Neural progenitor cell (in vitro differentiated cells): ENCODE data around the gene EHBP1. TPM values are rescaled to one million over a fixed set of nuclear protein-coding genes. Genes with fewer than 3 reads are reported as not detected.

Experiments
- DNase-seq: peaks from one replicate; pipeline ENCODE4 v3.0.0-alpha.2; 2016; ENCODE audit warnings: low spot score
- H2AFZ ChIP-seq: fragments of 200-600 bp; sonication (generic); replicated peaks from 2 replicates; pipeline ENCODE4 v1.6.1; 2016; ENCODE audit warnings: antibody characterized with exemption
- H3F3A ChIP-seq: fragments of 200-600 bp; sonication (generic); 2 replicates; pipeline ENCODE4 v1.6.1; 2016; ENCODE audit warnings: antibody characterized with exemption, low read depth
- H3K27ac ChIP-seq: fragments of 200-600 bp; sonication (generic); 2 replicates; pipeline ENCODE4 v1.5.1; 2016; ENCODE audit warnings: mild to moderate bottlenecking
- H3K27me3 ChIP-seq: fragments of 200-600 bp; sonication (generic); 2 replicates; pipeline ENCODE4 v1.6.1; 2016; ENCODE audit warnings: mild to moderate bottlenecking, moderate library complexity
- H3K36me3 ChIP-seq: fragments of 200-600 bp; sonication (generic); 2 replicates; pipeline ENCODE4 v1.5.1; 2016
- H3K4me1 ChIP-seq: fragments of 200-600 bp; sonication (generic); 2 replicates; pipeline ENCODE4 v1.6.1; 2016; ENCODE audit warnings: mixed run types
- H3K4me2 ChIP-seq: fragments of 200-600 bp; sonication (generic); 2 replicates; pipeline ENCODE4 v1.6.1; 2016
- H3K4me3 ChIP-seq: fragments of 200-600 bp; sonication (generic); 2 replicates; pipeline ENCODE4 v1.5.1; 2016
- H3K79me2 ChIP-seq: fragments of 200-600 bp; sonication (generic); 2 replicates; pipeline ENCODE4 v1.6.1; 2016; ENCODE audit warnings: low read depth
- H3K9ac ChIP-seq: fragments of 200-600 bp; sonication (generic); 2 replicates; pipeline ENCODE4 v1.6.1; 2016
- H3K9me3 ChIP-seq: fragments of 200-600 bp; sonication (generic); 2 replicates; pipeline ENCODE4 v1.5.1; 2016; ENCODE audit warnings: low read depth
- H4K20me1 ChIP-seq: fragments of 200-600 bp; sonication (generic); 2 replicates; pipeline ENCODE4 v1.6.1; 2016; ENCODE audit warnings: low read depth
- H3K27ac Mint-ChIP-seq: 3 replicates; pipeline ENCODE4 v1.8.0; 2021; ENCODE audit warnings: mixed read lengths
- H3K27me3 Mint-ChIP-seq: 2 replicates; pipeline ENCODE4 v1.8.0; 2022; ENCODE audit warnings: low read depth, mild to moderate bottlenecking, inconsistent platforms, moderate library complexity, mixed read lengths; ENCODE audit not compliant: insufficient read depth
- H3K36me3 Mint-ChIP-seq: 3 replicates; pipeline ENCODE4 v1.8.0; 2021; ENCODE audit warnings: mixed read lengths
- H3K4me1 Mint-ChIP-seq: 3 replicates; pipeline ENCODE4 v1.8.0; 2021; ENCODE audit warnings: mixed read lengths
- H3K4me3 Mint-ChIP-seq: 3 replicates; pipeline ENCODE4 v1.8.0; 2021; ENCODE audit warnings: mild to moderate bottlenecking, moderate library complexity, mixed read lengths
- H3K9me3 Mint-ChIP-seq: 3 replicates; pipeline ENCODE4 v1.8.0; 2020; ENCODE audit warnings: mixed read lengths
- EZH2 ChIP-seq: fragments of 200-600 bp; sonication (generic); IDR thresholded peaks from 2 replicates; pipeline ENCODE4 v1.6.1; 2017; ENCODE audit warnings: antibody characterized with exemption, mild to moderate bottlenecking, moderate library complexity
- EZH2phosphoT487 ChIP-seq: fragments of 200-600 bp; sonication (generic); IDR thresholded peaks from 2 replicates; pipeline ENCODE4 v1.6.1; 2017; ENCODE audit warnings: antibody characterized with exemption
- total RNA-seq: library from RNA; depleted of rRNA; stranded (reverse); fragments of >200 nt; gene quantifications from 2 replicates; pipeline ENCODE4 v1.2.3, GENCODE V29; 2015; ENCODE audit warnings: low replicate concordance
- TF ChIP-seq, protein P1 (sequence below): fragments of 200-600 bp; sonication (generic); IDR thresholded peaks from 2 replicates; pipeline ENCODE4 v1.5.1; 2017; ENCODE audit warnings: antibody characterized with exemption, mild to moderate bottlenecking

The EHBP1 gene
- total RNA-seq, 1 donor from 2014 or later: 65.8 TPM

DNA sequence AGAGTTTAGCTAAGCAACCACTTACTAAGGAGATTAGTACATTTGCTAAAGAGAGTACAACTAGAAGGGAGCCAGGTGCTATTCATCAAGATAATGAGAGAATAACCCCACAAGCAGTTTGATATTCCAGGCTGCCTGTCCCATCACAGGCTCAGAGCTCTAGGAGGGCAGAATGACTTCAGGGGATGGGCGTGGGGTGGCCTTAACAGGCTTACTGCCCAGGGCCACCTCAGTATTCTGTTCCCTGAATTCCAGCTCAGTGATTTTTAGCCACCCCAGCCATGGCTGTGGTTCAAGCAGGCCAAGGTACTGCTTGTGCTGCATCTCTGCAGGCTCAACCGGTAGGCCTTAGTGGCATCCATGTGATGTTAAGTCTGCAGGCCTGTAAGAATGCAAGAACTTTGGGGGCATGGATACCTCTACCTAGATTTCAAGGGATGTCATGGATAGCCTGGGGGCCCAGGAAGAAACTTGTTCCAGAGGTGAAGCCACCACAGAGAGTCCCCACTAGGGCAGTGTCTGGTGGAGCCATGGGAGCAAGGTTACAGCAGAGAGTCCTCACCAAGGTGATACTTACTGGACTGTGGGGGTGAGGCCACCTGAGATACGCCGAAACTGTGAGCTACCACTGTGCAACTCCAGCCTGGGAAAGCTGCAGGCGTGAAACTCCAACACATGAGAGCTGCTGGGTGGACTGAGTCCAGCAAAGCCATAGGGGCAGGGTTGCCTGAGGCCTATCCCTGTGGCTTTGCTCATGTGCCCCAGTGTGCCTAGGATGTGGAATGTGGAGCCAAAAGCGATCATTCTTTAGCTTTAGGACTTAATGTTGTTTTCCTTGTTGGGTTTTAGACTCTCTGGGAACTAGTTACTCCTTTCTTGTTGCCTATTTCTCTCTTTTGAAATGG, 107.7 kb downstream of the EHBP1 start:
- no peak overlapping the region for H3K4me3 ChIP-seq
- TF ChIP-seq, protein P1, sequence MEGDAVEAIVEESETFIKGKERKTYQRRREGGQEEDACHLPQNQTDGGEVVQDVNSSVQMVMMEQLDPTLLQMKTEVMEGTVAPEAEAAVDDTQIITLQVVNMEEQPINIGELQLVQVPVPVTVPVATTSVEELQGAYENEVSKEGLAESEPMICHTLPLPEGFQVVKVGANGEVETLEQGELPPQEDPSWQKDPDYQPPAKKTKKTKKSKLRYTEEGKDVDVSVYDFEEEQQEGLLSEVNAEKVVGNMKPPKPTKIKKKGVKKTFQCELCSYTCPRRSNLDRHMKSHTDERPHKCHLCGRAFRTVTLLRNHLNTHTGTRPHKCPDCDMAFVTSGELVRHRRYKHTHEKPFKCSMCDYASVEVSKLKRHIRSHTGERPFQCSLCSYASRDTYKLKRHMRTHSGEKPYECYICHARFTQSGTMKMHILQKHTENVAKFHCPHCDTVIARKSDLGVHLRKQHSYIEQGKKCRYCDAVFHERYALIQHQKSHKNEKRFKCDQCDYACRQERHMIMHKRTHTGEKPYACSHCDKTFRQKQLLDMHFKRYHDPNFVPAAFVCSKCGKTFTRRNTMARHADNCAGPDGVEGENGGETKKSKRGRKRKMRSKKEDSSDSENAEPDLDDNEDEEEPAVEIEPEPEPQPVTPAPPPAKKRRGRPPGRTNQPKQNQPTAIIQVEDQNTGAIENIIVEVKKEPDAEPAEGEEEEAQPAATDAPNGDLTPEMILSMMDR: no peak
- no peak for TF ChIP-seq EZH2
- TF ChIP-seq EZH2phosphoT487: no peak
- H3K9ac ChIP-seq: no peak overlapping the region
- H3K9me3 ChIP-seq: no peaks in the 10 kb centered on the region
- no peak overlapping the region for H3K4me3 Mint-ChIP-seq
- no peak for DNase-seq
- no peak overlapping the region for H2AFZ ChIP-seq
- H3K27ac Mint-ChIP-seq: no peak overlapping the region
- H3K36me3 ChIP-seq: no peaks in the 10 kb centered on the region
- no peak overlapping the region for H3K4me2 ChIP-seq
- no peaks in the 10 kb centered on the region for H3K27me3 ChIP-seq
- peaks cover 13% of the 10 kb centered on the region for H3K36me3 Mint-ChIP-seq
- no peaks in the 10 kb centered on the region for H3K4me1 Mint-ChIP-seq
- H3F3A ChIP-seq: no peaks in the 10 kb centered on the region
- no peaks in the 10 kb centered on the region for H3K27me3 Mint-ChIP-seq
- peaks cover 15% of the 10 kb centered on the region for H3K4me1 ChIP-seq
- H4K20me1 ChIP-seq: peaks cover 3% of the 10 kb centered on the region
- no peak overlapping the region for H3K27ac ChIP-seq
- H3K9me3 Mint-ChIP-seq: peaks cover 2% of the 10 kb centered on the region
- H3K79me2 ChIP-seq: peaks cover 16% of the 10 kb centered on the region

DNA sequence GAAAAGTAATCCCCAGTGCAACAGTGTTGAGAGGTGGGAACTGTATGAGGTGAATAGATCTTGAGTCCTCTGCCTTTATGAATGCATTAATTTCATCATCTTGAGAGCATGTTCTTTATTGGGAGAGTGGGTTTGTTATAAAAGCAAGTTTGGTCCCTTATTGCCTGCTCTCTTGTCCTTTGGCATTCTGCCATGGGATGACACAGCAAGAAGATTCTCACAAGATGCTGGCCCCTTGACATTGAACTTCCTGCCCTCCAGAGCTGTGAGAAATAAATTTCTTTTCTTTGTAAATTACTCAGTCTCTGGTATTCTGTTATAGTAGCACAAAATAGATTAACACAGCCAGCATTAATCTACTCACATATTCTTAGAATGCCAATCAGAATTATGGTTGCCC, 108.6 kb downstream of the EHBP1 start:
- Histone ChIP-seq H3K27ac (no peak overlapping the region), H4K20me1 (peaks cover 3% of the 10 kb centered on the region), H3K4me2 (no peak overlapping the region), H3K4me1 (peaks cover 15% of the 10 kb centered on the region), H2AFZ (no peak overlapping the region), H3K36me3 (no peaks in the 10 kb centered on the region), H3K79me2 (peaks cover 16% of the 10 kb centered on the region), H3F3A (no peaks in the 10 kb centered on the region), H3K27me3 (no peaks in the 10 kb centered on the region), H3K9ac (no peak overlapping the region), H3K4me3 (no peak overlapping the region), H3K9me3 (no peaks in the 10 kb centered on the region)
- Mint-ChIP-seq H3K9me3 (no peaks in the 10 kb centered on the region), H3K27ac (no peak overlapping the region), H3K4me1 (no peaks in the 10 kb centered on the region), H3K4me3 (no peak overlapping the region), H3K27me3 (no peaks in the 10 kb centered on the region), H3K36me3 (peaks cover 7% of the 10 kb centered on the region)
- no peak for DNase-seq
- TF ChIP-seq EZH2 (no peak), EZH2phosphoT487 (no peak)
- TF ChIP-seq, protein P1: no peak

DNA sequence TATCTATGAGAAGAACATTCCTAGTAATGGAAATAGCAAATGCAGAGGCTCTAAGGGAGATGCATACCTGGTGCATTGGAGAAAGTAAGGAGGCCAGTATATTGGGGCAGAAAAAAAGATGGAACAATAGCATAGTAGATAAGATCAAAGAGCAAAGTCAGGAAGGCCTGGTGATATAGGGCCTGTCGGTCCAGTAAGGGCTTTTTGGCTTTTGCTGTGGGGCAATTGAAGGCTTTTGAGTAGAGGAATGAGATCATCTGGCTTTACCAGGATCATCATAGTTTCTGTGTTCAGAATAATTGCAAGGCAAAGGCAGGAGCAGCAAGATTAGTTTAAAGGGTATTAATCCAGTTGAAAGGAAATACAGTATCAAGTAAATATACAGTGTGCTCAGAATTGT, 111.8 kb downstream of the EHBP1 start:
- Histone ChIP-seq H3F3A (no peaks in the 10 kb centered on the region), H3K4me1 (peaks cover 15% of the 10 kb centered on the region), H3K27ac (no peak overlapping the region), H4K20me1 (peaks cover 3% of the 10 kb centered on the region), H2AFZ (no peak overlapping the region), H3K79me2 (peaks cover 9% of the 10 kb centered on the region), H3K4me3 (no peak overlapping the region), H3K4me2 (peak overlapping the region; percentile 61), H3K27me3 (no peaks in the 10 kb centered on the region), H3K9ac (no peak overlapping the region), H3K36me3 (no peaks in the 10 kb centered on the region), H3K9me3 (no peaks in the 10 kb centered on the region)
- no peaks in the 10 kb centered on the region for H3K4me1 Mint-ChIP-seq
- H3K27me3 Mint-ChIP-seq: no peaks in the 10 kb centered on the region
- no peak for DNase-seq
- peaks cover 3% of the 10 kb centered on the region for H3K36me3 Mint-ChIP-seq
- no peak overlapping the region for H3K4me3 Mint-ChIP-seq
- no peak for TF ChIP-seq EZH2
- TF ChIP-seq EZH2phosphoT487: no peak
- TF ChIP-seq, protein P1: no peak
- H3K27ac Mint-ChIP-seq: no peak overlapping the region
- no peaks in the 10 kb centered on the region for H3K9me3 Mint-ChIP-seq
